ES-I3 (cell line): ENCODE measurements around the gene SH3PXD2B.
"Not testable (repeated sequence)": the region's sequence is repeated elsewhere in the genome, so short reads cannot be mapped to it uniquely, and the experiment has no call there.

Experiments
- H3K36me3 ChIP-seq: 2 replicates; pipeline ENCODE4 v1.6.1; 2013; ENCODE audit warnings: mild to moderate bottlenecking, low read length, control low read depth, moderate library complexity; ENCODE audit not compliant: insufficient read depth
- H3K4me1 ChIP-seq: 2 replicates; pipeline ENCODE4 v1.6.1; 2013; ENCODE audit warnings: mild to moderate bottlenecking, control low read depth, low read length; ENCODE audit not compliant: insufficient read depth
- H3K9ac ChIP-seq: 2 replicates; pipeline ENCODE4 v1.6.1; 2013; ENCODE audit warnings: low read depth, mild to moderate bottlenecking, low read length, moderate library complexity
- H3K9me3 ChIP-seq: 2 replicates; pipeline ENCODE4 v1.6.1; 2013; ENCODE audit warnings: mild to moderate bottlenecking, low read length, moderate library complexity; ENCODE audit not compliant: control insufficient read depth, insufficient read depth

SH3PXD2B gene

DNA sequence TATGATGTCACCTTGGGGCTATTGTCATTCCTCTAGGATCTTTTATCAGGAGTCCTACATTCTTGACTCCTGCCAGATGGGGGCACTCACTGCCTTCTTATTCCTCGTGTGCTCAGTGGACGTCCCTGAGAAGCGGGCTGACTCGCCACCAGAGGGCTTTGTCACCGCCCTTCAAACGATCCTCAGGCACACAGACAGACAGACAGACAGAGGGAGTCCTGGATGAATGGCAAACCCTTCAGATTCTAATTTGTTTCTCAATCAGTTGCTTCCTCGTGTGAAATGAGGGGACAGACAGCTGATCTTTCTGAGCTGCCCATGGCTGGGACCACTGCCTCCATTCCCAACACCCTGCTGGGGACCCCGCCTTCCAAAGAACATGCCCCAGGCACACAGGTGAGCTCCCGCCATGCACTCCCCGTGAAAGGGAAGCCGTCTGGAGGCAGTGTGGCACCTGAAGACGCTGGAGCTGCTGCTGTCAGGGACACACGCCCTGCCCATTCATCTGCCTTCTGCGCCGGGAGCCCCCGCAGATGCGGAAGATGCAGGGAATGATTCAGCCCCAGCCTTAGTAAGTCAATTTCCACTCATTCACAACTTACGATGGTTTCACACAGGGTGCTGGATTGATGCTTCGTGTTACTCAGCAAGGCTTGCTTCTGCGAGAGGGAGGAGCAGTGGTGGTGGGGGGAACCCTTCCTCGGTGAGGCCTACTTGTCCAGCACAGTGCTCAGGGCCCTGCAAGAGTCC lies 24.9 kb upstream of the SH3PXD2B start:
- H3K4me1 ChIP-seq = no peaks in the 10 kb centered on the region
- no peaks in the 10 kb centered on the region for H3K36me3 ChIP-seq
- H3K9ac ChIP-seq = peak overlapping the region; percentile 5; the same call in 1 of the 2 replicates
- H3K9me3 ChIP-seq = no peaks in the 10 kb centered on the region

DNA sequence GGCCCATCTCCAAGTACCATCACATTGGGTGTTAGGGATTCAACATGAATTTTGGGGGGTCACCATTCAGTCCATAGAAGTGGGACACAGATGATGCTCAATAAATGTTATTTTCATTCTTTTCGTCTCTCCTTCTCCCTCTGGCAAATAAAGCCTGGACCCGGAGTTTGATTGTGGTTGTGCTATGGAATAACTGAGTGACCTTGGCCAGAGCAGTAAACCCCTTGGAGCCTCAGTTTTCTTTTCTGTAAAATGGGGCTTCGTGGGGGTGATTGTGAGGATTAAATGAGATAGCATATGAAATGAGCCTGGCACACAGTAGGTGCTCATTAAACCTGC lies 24.3 kb upstream of the SH3PXD2B start:
- not testable (repeated sequence) for H3K36me3 ChIP-seq, H3K9me3 ChIP-seq, H3K9ac ChIP-seq, H3K4me1 ChIP-seq

DNA sequence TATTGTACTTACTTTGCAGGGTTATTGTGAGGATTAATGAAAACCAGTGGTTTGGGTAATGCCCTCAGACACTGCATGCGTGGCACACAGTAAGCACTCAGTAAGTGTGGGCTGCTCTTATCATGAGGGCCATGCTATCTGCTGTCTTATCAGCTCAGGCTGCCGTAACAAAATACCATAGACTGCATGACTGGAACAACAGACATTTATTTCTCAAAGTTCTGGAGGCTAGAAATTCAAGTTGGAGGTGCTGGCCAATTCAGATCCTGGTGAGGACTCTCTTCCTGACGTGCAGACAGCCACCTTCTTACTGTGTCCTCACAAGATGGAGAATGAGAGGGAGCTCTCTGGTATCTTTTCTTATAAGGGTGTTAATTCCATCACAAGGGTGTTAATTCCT lies 23.9 kb upstream of the SH3PXD2B start:
- no peak overlapping the region for H3K9ac ChIP-seq
- no peaks in the 10 kb centered on the region for H3K4me1 ChIP-seq
- H3K9me3 ChIP-seq = no peaks in the 10 kb centered on the region
- H3K36me3 ChIP-seq = no peaks in the 10 kb centered on the region

DNA sequence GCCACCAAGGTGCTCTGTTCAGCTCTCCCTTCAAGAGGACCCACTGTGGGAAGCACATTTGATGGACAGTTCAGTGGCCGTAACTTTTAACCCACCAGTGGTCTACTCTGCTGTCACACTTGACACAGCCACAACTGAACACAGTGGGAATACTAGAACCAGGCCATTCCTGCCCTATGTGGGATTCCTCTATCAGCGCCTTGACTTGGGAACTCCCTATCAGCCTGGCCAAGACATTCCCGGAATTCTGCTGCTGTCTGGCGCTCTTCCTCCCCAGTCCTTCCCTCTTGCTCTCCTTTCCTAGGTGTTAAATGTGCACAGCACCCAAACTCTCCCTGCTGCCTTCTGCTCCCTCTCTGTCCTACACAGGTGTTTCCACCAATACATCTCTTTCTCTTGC lies 23.1 kb upstream of the SH3PXD2B start:
- no peaks in the 10 kb centered on the region for H3K36me3 ChIP-seq
- no peak overlapping the region for H3K9ac ChIP-seq
- no peaks in the 10 kb centered on the region for H3K4me1 ChIP-seq
- no peaks in the 10 kb centered on the region for H3K9me3 ChIP-seq

DNA sequence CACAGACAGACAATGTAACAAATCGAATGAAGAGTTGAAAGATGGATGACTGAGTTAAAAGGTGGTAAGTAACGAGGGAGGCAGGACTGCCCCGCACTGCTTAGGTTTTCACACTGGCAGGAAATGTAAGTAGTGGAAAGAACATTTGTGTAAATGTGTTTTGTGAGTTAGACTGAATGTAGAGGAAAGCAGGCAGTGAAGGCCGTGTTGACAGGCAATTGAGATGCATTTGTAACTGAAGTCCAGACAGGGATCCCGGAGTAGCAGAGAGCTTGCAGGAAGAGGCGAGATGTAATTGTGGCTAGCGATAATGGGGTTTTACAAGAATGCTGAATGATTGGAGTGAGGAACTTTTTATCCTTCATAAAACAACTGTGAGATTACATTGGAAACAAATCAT lies 20.0 kb upstream of the SH3PXD2B start:
- H3K4me1 ChIP-seq = no peaks in the 10 kb centered on the region
- H3K36me3 ChIP-seq = no peaks in the 10 kb centered on the region
- no peaks in the 10 kb centered on the region for H3K9me3 ChIP-seq
- no peak overlapping the region for H3K9ac ChIP-seq

DNA sequence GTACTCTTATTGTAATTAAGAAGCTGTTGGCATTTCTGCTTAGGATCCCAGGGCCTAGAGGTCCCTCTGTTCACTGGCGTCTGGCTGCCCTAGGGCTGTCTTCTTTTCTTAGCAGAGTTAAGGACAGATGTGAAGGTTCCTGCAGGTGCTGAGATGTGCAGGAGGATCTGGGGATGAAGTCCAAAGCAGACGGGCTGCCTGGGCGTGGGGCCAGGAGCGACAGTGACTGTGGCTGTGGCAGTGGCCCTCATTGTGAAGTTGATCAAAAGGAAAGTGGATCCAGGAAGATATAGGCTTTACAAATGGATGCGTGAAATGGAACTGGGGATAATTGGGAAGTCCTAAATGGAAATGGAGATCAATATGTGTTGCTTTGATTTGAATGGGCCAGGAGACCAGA lies 19.1 kb upstream of the SH3PXD2B start:
- H3K9me3 ChIP-seq = no peaks in the 10 kb centered on the region
- H3K9ac ChIP-seq = no peak overlapping the region
- no peaks in the 10 kb centered on the region for H3K36me3 ChIP-seq
- no peaks in the 10 kb centered on the region for H3K4me1 ChIP-seq

DNA sequence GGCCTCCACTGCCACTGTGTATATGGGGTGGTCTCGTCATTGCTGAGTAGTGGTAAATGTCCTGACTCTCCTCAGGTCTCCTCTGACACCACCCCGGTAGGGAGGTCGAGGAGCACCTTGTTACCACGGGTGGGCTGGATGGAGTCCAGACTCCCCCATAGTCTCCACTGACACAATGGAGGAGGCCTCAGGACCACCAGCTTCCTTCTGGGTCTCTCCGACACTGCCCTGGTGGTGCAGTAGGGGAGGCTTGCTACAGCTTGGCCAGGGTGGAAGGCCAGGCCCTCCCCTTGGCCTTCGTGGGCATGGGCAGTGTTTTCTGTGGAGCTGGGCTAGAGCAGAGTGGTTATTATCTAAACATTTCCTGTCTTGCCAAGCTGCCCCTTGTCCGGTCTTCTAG lies 15.4 kb upstream of the SH3PXD2B start:
- no peak overlapping the region for H3K9ac ChIP-seq
- no peaks in the 10 kb centered on the region for H3K4me1 ChIP-seq
- H3K9me3 ChIP-seq = no peaks in the 10 kb centered on the region
- H3K36me3 ChIP-seq = no peaks in the 10 kb centered on the region

DNA sequence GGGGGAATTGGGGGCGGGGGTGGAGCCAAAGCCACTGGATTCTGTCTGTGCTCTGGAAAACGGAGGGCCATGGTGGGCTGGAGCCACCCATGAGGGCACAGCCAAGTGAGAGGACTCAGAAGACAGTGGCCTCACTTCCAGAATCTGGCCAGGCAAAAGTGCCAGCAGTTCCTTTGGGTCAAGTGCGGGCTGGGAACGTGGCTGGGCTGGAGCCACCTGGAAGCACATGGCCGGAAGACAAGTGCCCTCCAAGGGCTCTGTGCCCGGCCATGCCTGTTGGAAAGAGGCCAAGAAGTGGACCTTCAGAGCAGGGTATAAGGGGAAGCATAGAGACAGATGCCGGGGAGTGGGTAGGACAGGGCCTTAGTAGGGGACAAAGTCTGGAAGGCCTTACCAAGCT lies 11.7 kb upstream of the SH3PXD2B start:
- Histone ChIP-seq H3K36me3 (no peaks in the 10 kb centered on the region), H3K4me1 (no peaks in the 10 kb centered on the region), H3K9ac (no peak overlapping the region), H3K9me3 (no peaks in the 10 kb centered on the region)

DNA sequence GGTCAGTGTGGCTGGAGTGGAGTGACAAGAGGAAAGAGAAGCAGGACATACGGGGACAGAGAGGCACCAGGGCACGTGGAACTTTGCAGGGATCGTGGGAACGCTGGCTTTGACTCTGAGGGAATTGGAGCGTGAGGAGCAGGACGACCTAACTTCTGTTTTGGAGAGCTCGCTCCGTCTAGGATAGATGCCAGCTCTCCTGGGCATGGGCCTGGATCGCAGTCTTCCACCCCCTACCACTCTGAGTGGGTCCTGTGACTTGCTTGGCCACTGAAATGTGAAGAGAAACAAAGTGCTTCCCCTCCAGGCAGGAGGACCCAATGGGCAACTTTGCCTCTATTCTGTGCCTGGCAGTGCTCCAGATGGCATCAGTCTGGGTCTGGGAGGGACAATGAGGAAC lies 8.7 kb upstream of the SH3PXD2B start:
- no peak overlapping the region for H3K9ac ChIP-seq
- no peaks in the 10 kb centered on the region for H3K36me3 ChIP-seq
- no peaks in the 10 kb centered on the region for H3K9me3 ChIP-seq
- H3K4me1 ChIP-seq = no peaks in the 10 kb centered on the region

DNA sequence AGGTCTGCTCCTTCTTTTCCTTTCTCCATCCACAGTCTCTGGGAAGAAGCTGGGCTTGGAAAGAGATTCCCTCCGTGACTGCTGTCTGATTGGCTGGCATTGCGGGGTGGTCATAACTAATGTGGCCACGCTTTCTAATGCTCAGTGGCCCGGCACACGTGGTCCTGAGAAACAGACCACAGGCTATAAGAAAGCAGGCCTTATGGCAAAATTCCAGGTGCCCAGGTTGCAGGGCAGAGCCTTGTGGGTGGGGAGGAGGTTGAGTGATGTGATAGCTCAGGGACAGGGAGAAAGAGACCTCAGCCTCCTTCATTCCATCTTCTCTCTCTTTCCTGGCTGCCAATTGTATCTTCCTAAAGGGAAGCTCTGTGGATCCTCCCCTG lies 5.4 kb upstream of the SH3PXD2B start:
- H3K9ac ChIP-seq = no peak overlapping the region
- no peaks in the 10 kb centered on the region for H3K9me3 ChIP-seq
- H3K4me1 ChIP-seq = peaks cover 13% of the 10 kb centered on the region
- H3K36me3 ChIP-seq = no peaks in the 10 kb centered on the region

DNA sequence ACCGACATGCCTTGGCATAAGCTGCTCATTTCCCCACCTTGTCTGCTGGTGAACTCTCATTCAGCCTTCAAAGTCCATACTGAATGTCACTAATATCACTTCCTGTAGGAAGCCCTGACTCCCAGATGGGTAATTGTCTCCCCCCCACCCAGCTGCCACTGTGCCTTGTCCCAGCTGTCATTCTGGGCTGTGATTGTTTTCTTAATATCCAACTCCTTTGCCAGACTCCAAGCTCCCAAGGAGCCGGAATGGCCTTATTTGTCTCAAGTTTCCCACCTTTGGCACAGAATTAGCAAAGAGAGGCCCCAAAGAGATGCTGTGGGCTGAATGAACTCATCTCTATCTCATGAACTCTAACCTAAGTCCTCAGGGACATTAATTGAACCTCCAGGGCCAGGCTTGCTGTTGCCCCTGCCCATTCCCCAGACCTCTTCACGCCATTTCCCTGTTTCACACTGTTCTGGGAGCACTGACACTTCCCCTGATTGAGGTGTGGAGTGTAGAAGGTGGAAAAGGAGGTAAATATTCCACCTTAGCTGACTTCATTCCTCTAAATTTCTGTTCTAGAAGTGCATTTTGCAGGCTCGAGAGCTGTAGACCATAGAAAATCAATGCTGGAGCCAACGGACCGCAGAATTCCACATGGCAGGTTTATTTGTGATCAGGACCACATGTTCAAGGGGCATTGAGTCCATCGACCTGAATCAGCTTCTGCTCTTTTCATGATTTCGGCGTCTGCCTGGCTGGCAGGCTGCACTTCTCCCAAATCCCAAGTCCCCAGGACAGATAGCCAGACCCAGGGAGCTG lies 4.9 kb upstream of the SH3PXD2B start:
- Histone ChIP-seq H3K9ac (no peak overlapping the region), H3K36me3 (no peaks in the 10 kb centered on the region)

DNA sequence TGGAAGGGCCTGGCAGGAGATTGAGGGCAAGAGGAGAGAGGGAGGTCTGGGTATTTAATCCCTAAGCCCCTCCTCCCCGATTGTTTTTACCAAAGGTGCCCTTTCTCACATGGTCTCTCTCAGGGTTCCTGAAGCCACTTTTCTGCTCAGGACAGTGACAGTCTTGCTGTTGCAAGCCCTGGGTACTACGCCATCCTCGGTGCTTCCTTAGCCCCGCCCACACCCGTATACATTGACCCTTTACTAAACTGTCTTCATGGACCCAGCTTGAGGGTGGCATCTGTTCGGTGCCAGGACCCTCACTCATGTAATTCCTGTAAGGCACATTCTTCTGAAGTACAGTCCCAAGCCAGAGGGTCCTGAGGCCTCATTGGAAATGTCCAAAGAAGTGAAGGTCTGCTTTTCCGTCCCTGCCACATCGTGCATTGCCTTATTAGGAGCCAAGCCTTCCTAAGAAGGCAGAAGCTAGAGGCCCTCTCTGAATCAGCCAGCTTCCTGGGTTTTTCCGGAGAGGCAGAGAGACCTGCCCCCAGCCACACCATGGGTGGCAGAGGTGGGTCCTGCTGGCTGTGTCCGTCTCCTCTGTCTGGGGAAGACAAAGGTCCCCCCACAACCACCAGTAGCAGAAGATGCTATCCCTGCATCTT lies 1.9 kb upstream of the SH3PXD2B start:
- H3K9ac ChIP-seq = no peak overlapping the region
- no peaks in the 10 kb centered on the region for H3K9me3 ChIP-seq
- H3K36me3 ChIP-seq = no peaks in the 10 kb centered on the region
- peaks cover 18% of the 10 kb centered on the region for H3K4me1 ChIP-seq

More for the DNA sequence above, 4.9 kb upstream of the SH3PXD2B start:
- peaks cover 13% of the 10 kb centered on the region for H3K4me1 ChIP-seq
- no peaks in the 10 kb centered on the region for H3K9me3 ChIP-seq

DNA sequence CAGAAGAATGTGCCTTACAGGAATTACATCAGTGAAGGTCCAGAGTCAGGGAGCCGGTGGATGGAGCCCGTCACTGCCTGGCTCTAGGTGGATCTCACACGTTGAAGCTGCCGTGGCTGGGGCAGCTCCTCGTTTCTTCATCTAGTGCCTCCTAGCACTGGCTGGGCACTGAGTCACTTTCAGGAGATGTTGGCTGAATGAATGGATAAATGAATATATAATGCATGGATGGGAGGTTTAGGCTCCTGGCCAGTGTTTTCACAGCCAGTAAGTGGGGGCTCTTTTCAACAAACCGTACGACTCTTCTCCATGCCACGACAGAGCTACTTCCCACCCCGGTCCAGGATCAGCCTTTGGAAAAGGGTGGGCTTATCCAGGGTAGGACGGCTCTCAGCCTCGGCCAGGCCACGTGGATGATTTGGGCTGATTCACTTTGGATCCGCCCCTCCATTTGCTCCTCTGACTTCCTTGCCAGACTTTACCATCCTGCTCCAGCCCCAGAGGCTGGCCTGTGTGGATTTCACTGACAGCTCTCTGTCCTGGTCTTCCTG lies 1.3 kb upstream of the SH3PXD2B start:
- Histone ChIP-seq H3K4me1 (peaks cover 18% of the 10 kb centered on the region), H3K36me3 (no peaks in the 10 kb centered on the region), H3K9me3 (no peaks in the 10 kb centered on the region), H3K9ac (peak overlapping the region; percentile 60; the same call in 1 of the 2 replicates)

DNA sequence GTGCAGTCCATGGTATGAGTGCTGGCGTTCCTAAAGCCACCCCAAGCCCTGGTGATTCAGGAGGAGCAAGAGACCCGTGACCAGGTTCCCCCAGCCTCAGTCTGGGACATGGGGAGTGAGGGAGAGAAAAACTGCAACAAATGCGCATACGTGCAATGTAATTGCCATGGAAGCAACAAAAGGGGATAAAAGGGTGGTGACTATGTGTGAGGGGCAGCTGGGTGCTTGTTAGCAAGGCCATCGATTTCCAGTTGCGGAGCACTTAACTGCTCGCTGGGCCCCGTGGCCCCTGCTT lies 709 bp upstream of the SH3PXD2B start:
- H3K4me1 ChIP-seq = peaks cover 18% of the 10 kb centered on the region
- no peaks in the 10 kb centered on the region for H3K36me3 ChIP-seq
- peak overlapping the region; percentile 60 for H3K9ac ChIP-seq

DNA sequence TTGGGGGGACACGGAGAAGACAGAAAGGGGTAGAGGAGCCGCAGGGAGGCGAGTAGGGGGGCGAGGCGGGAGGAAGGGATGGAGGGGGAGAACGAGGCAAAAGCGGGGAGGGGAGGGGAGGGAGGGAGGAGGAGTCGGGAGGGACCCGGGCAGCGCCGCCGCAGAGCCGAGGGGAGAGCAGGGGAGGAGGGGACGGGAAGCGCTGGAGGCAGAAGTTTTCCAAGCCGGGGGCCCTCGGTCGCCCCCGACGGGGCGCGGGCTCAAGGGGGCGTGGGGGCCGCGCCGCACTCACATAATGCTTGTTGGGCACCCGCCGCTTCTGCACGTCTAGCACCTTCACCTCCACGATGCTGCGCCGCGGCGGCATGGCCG lies 353 bp downstream of the SH3PXD2B start:
- no peaks in the 10 kb centered on the region for H3K9me3 ChIP-seq
- peak overlapping the region; percentile 89 for H3K9ac ChIP-seq
- no peaks in the 10 kb centered on the region for H3K36me3 ChIP-seq
- peaks cover 18% of the 10 kb centered on the region for H3K4me1 ChIP-seq

More for the DNA sequence above, 709 bp upstream of the SH3PXD2B start:
- H3K9me3 ChIP-seq = no peaks in the 10 kb centered on the region
